IMR-90 (cell line): ENCODE results near the gene GSN. TPM values are rescaled to one million over a fixed set of nuclear protein-coding genes. Genes with fewer than 3 reads are reported as not detected.
A peak's percentile ranks its signal among the peaks of the same experiment; 100 is the strongest.

Source experiments
- ATAC-seq: fragments of 200-7000 bp; cut with Tn5 transposase; 2 replicates; pipeline ENCODE4 v1.9.1; 2020; ENCODE audit warnings: low read depth, mild to moderate bottlenecking, moderate library complexity
- BruUV-seq: library from RNA; stranded (reverse); fragments of 400-500 nt; replicated peaks from 2 replicates; lab custom pipeline; 2021; lab: Mats Ljungman, UMichigan
- CTCF ChIA-PET: fragments of 300-600 bp; formaldehyde crosslinking; extraction: SDS; loops from one replicate; lab custom pipeline; 2021; ENCODE audit warnings: antibody characterized with exemption; lab: Yijun Ruan, JAX
- POLR2A ChIA-PET: fragments of 300-600 bp; sonication (Branson Sonifier 250); formaldehyde crosslinking; loops from one replicate; lab custom pipeline; 2022; ENCODE audit warnings: antibody characterized with exemption; ENCODE audit not compliant: unreplicated experiment; lab: Charles Lee
- DNase-seq: peaks from one replicate; pipeline ENCODE4 v3.0.0; 2013
- H2AFZ ChIP-seq: replicated peaks from 2 replicates; pipeline ENCODE3; 2013; ENCODE audit warnings: low read length, mild to moderate bottlenecking; ENCODE audit not compliant: poor library complexity
- H2AK5ac ChIP-seq: 2 replicates; pipeline ENCODE4 v1.6.1; 2013; ENCODE audit warnings: low read depth, low read length, inconsistent platforms
- H2AK9ac ChIP-seq: replicated peaks from 2 replicates; pipeline ENCODE3; 2013; ENCODE audit warnings: mild to moderate bottlenecking, low read depth, low read length, moderate library complexity; ENCODE audit not compliant: poor library complexity
- H2BK120ac ChIP-seq: 2 replicates; pipeline ENCODE4 v1.6.1; 2013; ENCODE audit warnings: low read depth, low read length, inconsistent platforms
- H2BK15ac ChIP-seq: 3 replicates; pipeline ENCODE4 v1.6.1; 2013; ENCODE audit warnings: low read depth, low read length, inconsistent platforms
- H2BK20ac ChIP-seq: 2 replicates; pipeline ENCODE4 v1.6.1; 2013; ENCODE audit warnings: low read depth, mild to moderate bottlenecking, inconsistent platforms, low read length, moderate library complexity
- H2BK5ac ChIP-seq: 2 replicates; pipeline ENCODE4 v1.6.1; 2013; ENCODE audit warnings: mild to moderate bottlenecking, low read depth, low read length, inconsistent platforms; ENCODE audit not compliant: poor library complexity, severe bottlenecking
- H3K14ac ChIP-seq: replicated peaks from 2 replicates; pipeline ENCODE4 v1.6.1; 2013; ENCODE audit warnings: low read depth, low read length, inconsistent platforms
- H3K18ac ChIP-seq: 2 replicates; pipeline ENCODE4 v1.6.1; 2013; ENCODE audit warnings: low read depth, low read length, control low read depth
- H3K23ac ChIP-seq: 2 replicates; pipeline ENCODE4 v1.6.1; 2013; ENCODE audit warnings: low read depth, low read length, inconsistent platforms
- H3K27ac ChIP-seq: 2 replicates; pipeline ENCODE4 v1.5.1; 2013; ENCODE audit warnings: mild to moderate bottlenecking, control low read depth, low read length; ENCODE audit not compliant: insufficient read depth
- H3K27me3 ChIP-seq: 2 replicates; pipeline ENCODE4 v1.6.1; 2013; ENCODE audit warnings: low read length; ENCODE audit not compliant: control insufficient read depth, insufficient read depth
- H3K36me3 ChIP-seq: 2 replicates; pipeline ENCODE4 v1.6.1; 2013; ENCODE audit warnings: low read length, mixed read lengths; ENCODE audit not compliant: control insufficient read depth, insufficient read depth
- H3K4ac ChIP-seq: 2 replicates; pipeline ENCODE4 v1.6.1; 2013; ENCODE audit warnings: low read depth, low read length, inconsistent platforms
- H3K4me1 ChIP-seq: 2 replicates; pipeline ENCODE4 v1.6.1; 2013; ENCODE audit warnings: low read length, mixed read lengths; ENCODE audit not compliant: control insufficient read depth, insufficient read depth
- H3K4me2 ChIP-seq: 2 replicates; pipeline ENCODE4 v1.6.1; 2013; ENCODE audit warnings: low read depth, mild to moderate bottlenecking, control low read depth, low read length, moderate library complexity
- H3K4me3 ChIP-seq: 2 replicates; pipeline ENCODE4 v1.5.1; 2013; ENCODE audit warnings: low read depth, mild to moderate bottlenecking, control low read depth, low read length, moderate library complexity; ENCODE audit not compliant: insufficient read depth
- H3K56ac ChIP-seq: 2 replicates; pipeline ENCODE4 v1.6.1; 2013; ENCODE audit warnings: low read length, inconsistent platforms; ENCODE audit not compliant: insufficient read depth; ENCODE audit errors: extremely low read depth
- H3K79me1 ChIP-seq, 2 experiments: 2 replicates each; pipeline ENCODE4 v1.6.1; 2013; ENCODE audit warnings: low read length in 2 of 2, inconsistent platforms in 1 of 2, low read depth in 1 of 2
- H3K9ac ChIP-seq: 2 replicates; pipeline ENCODE4 v1.6.1; 2013; ENCODE audit warnings: low read depth, low read length, control low read depth
- H3K9me1 ChIP-seq: 2 replicates; pipeline ENCODE4 v1.6.1; 2013; ENCODE audit warnings: low read length, inconsistent platforms; ENCODE audit not compliant: insufficient read depth
- H3K9me3 ChIP-seq: 2 replicates; pipeline ENCODE4 v1.6.1; 2013; ENCODE audit warnings: low read length; ENCODE audit not compliant: control insufficient read depth, insufficient read depth
- H4K20me1 ChIP-seq: 2 replicates; pipeline ENCODE4 v1.6.1; 2013; ENCODE audit warnings: low read length, inconsistent platforms; ENCODE audit not compliant: insufficient read depth
- H4K5ac ChIP-seq: 2 replicates; pipeline ENCODE4 v1.6.1; 2013; ENCODE audit warnings: mild to moderate bottlenecking, low read depth, low read length, control low read depth
- H4K8ac ChIP-seq, 2 experiments: 2 replicates each; pipeline ENCODE4 v1.6.1; 2013; ENCODE audit warnings: low read depth in 2 of 2, low read length in 2 of 2, control low read depth in 1 of 2, inconsistent platforms in 1 of 2
- H4K91ac ChIP-seq: 2 replicates; pipeline ENCODE4 v1.6.1; 2013; ENCODE audit warnings: low read depth, low read length, inconsistent platforms; ENCODE audit not compliant: insufficient read depth
- SMC3 ChIP-seq: fragments of 150-350 bp; IDR thresholded peaks from 2 replicates; pipeline ENCODE4 v1.6.1; 2016; ENCODE audit warnings: low read depth, mild to moderate bottlenecking, antibody characterized with exemption, low read length, moderate library complexity
- WGBS, 2 experiments: methylation state at CpG; one replicate each; pipeline versions ENCODE4 v1.1.5 to v1.1.7; 2013; ENCODE audit warnings: missing lambda C conversion rate in 2 of 2; ENCODE audit not compliant: insufficient read length in 1 of 2; ENCODE audit errors: extremely low coverage in 2 of 2; 5-methylcytosine and 5-hydroxymethylcytosine counted together
- dilution Hi-C: fragments of 300-500 bp; cut with HindIII; formaldehyde crosslinking; loops from one replicate; pipeline ENCODE4 v1.14.3; 2018; ENCODE audit warnings: low sequenced_read_pairs; ENCODE audit not compliant: unreplicated experiment
- in situ Hi-C: fragments of 300-500 bp; cut with MboI; formaldehyde crosslinking; loops from 3 replicates; pipeline ENCODE4 v1.14.3; 2019; ENCODE audit warnings: low sequenced_read_pairs, inconsistent platforms, mixed read lengths
- intact Hi-C: fragments of 100-400 bp; cut with micrococcal nuclease; formaldehyde crosslinking; loops from 2 replicates; pipeline ENCODE4 v1.10.0; 2022
- polyA plus RNA-seq, 3 experiments: library from polyadenylated mRNA; depleted of rRNA; stranded (reverse); fragments of >200 nt; gene quantifications; 2 replicates each; pipeline ENCODE4 v1.2.3, GENCODE V29; 2012; ENCODE audit warnings: low replicate concordance in 1 of 3
- total RNA-seq: library from RNA; depleted of rRNA; stranded (reverse); fragments of >200 nt; gene quantifications from 2 replicates; pipeline ENCODE4 v1.2.3, GENCODE V29; 2012

GSN gene
- total and polyA plus RNA-seq, 2 of the 4 experiments (the other 2 are of a cell fraction), result 495 to 547 TPM

DNA sequence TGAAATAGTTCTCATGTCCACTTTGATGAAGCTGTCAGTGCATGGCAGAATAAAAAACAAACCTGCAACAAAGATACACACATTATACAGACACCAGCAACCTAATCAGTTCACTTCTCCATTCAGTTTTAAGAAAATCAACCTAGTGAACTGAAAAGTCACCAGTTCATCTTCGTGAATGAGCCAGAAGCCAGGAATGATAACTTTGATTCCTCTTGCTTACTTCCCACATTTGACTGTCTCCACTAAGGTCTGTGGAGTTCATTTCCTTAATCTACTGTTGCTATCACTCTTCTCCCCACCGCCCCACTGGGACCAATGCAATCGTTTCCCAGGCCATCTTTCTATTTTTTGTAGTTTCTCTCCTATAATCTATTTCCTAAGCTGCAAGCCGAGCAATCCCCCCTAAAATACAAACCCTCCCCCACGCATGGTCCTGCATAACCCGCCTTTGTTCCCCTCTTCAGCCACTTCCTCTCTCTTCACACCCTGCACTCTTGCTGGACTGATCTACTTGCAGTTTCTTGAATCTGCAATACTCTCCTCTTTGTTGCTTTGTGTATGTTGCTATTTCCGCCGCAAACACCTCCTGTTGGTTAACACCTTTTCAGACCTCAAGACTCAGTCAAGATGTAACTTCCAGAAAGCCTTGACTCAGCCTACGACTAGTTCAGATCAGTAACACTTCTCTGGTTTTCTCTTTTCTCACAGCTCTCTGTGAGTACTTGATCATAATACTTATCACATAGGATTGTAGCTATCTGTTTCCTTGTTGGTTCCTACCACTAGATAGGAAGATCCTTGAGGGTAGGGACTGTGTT is 85.5 kb downstream of the GSN start:
- no TSS peak for BruUV-seq
- peak overlapping the region; percentile 74 for H3K56ac ChIP-seq
- H2BK5ac ChIP-seq, result peak overlapping the region; percentile 92
- H4K20me1 ChIP-seq, result peaks cover 9% of the 10 kb centered on the region; the same call in 1 of the 2 replicates
- H2BK120ac ChIP-seq, result peak overlapping the region; percentile 96
- no peak for ATAC-seq
- H2BK15ac ChIP-seq, result peak overlapping the region; percentile 93
- H3K9ac ChIP-seq, result no peak overlapping the region; the same call in 1 of the 2 replicates
- ChIA-PET CTCF (no interaction called here), POLR2A (no interaction called here)
- peaks cover 26% of the 10 kb centered on the region for H3K4me1 ChIP-seq
- DNase-seq, result no peak
- H4K91ac ChIP-seq, result peak overlapping the region; percentile 89
- H2BK20ac ChIP-seq, result peak overlapping the region; percentile 97
- H3K18ac ChIP-seq, result peak overlapping the region; percentile 92
- H3K36me3 ChIP-seq, result peaks cover 32% of the 10 kb centered on the region
- in situ Hi-C loops, result no loop called here
- peak overlapping the region; percentile 93 for H3K23ac ChIP-seq
- peaks cover 17% of the 10 kb centered on the region for H3K9me1 ChIP-seq
- H3K14ac ChIP-seq, result peak overlapping the region; percentile 94
- H2AK5ac ChIP-seq, result peak overlapping the region; percentile 97
- peak overlapping the region; percentile 40 to 90; a peak in 3 of 4 replicates for H4K8ac ChIP-seq
- peaks cover 23 to 56% of the 10 kb centered on the region in 2 experiments for H3K79me1 ChIP-seq
- no peak for TF ChIP-seq SMC3
- dilution Hi-C loops, result no loop called here
- no peak overlapping the region for H2AFZ ChIP-seq
- H4K5ac ChIP-seq, result peak overlapping the region; percentile 89; the same call in 1 of the 2 replicates
- no peaks in the 10 kb centered on the region for H3K9me3 ChIP-seq
- no peaks in the 10 kb centered on the region for H3K27me3 ChIP-seq
- peak overlapping the region; percentile 27; the same call in 1 of the 2 replicates for H3K4me2 ChIP-seq
- peak overlapping the region; percentile 82 for H3K27ac ChIP-seq
- WGBS, 2 experiments, result 81% methylated on average over 3 of the region's 9 CpGs; no CpG with 5 or more reads in 1 of the 2 experiments
- no peak overlapping the region for H3K4me3 ChIP-seq
- H3K4ac ChIP-seq, result peak overlapping the region; percentile 91
- peak overlapping the region; percentile 57 for H2AK9ac ChIP-seq
- intact Hi-C loops, result no loop called here
